WTC11 (cell line): ENCODE results near the gene TRIM62. TPM values are rescaled to one million over a fixed set of nuclear protein-coding genes. Genes with fewer than 3 reads are reported as not detected.

Experiments
- ATAC-seq: fragments of 200-7000 bp; cut with Tn5 transposase; 2 replicates; pipeline ENCODE4 v1.10.0; 2021; ENCODE audit warnings: mild to moderate bottlenecking, moderate library complexity
- CTCF ChIA-PET: fragments of 300-600 bp; sonication (Branson Sonifier 250); formaldehyde crosslinking; loops from one replicate; lab custom pipeline; 2021; ENCODE audit warnings: antibody characterized with exemption; lab: Charles Lee
- POLR2A ChIA-PET: fragments of 350-600 bp; sonication (Branson Sonifier 250); formaldehyde crosslinking; loops from one replicate; lab custom pipeline; 2021; ENCODE audit warnings: antibody characterized with exemption; lab: Charles Lee
- DNase-seq: peaks from one replicate; pipeline ENCODE4 v3.0.0; 2021; ENCODE audit warnings: low spot score
- H3K27ac Mint-ChIP-seq: 2 replicates; pipeline ENCODE4 v1.8.0; 2021; ENCODE audit warnings: mixed read lengths
- H3K27me3 Mint-ChIP-seq: 2 replicates; pipeline ENCODE4 v1.8.0; 2021; ENCODE audit warnings: low read depth, mild to moderate bottlenecking, moderate library complexity, mixed read lengths
- H3K36me3 Mint-ChIP-seq: 2 replicates; pipeline ENCODE4 v1.8.0; 2021; ENCODE audit warnings: mixed read lengths
- H3K4me1 Mint-ChIP-seq: 2 replicates; pipeline ENCODE4 v1.8.0; 2022; ENCODE audit warnings: mixed read lengths
- H3K4me3 Mint-ChIP-seq: 2 replicates; pipeline ENCODE4 v1.8.0; 2021; ENCODE audit warnings: mild to moderate bottlenecking, moderate library complexity, mixed read lengths
- H3K9me3 Mint-ChIP-seq: 2 replicates; pipeline ENCODE4 v1.8.0; 2021; ENCODE audit warnings: mixed read lengths
- AR ChIP-seq: fragments of 250-450 bp; sonication (Bioruptor Pico); IDR thresholded peaks from 2 replicates; pipeline ENCODE4 v1.9.0; 2021; ENCODE audit warnings: mild to moderate bottlenecking
- ATF1 ChIP-seq: sonication (generic); formaldehyde crosslinking; IDR thresholded peaks from 2 replicates; pipeline ENCODE4 v1.8.1; 2023; ENCODE audit warnings: mild to moderate bottlenecking, moderate library complexity, missing genetic modification reagents
- CBFB ChIP-seq: sonication (generic); formaldehyde crosslinking; IDR thresholded peaks from 2 replicates; pipeline ENCODE4 v1.8.1; 2022; ENCODE audit warnings: mild to moderate bottlenecking, low read depth, missing genetic modification reagents
- E2F1 ChIP-seq: sonication (generic); formaldehyde crosslinking; IDR thresholded peaks from 2 replicates; pipeline ENCODE4 v1.8.0; 2022; ENCODE audit warnings: mild to moderate bottlenecking, missing genetic modification reagents
- E2F4 ChIP-seq: sonication (generic); formaldehyde crosslinking; IDR thresholded peaks from 2 replicates; pipeline ENCODE4 v1.8.1; 2022; ENCODE audit warnings: low read depth, mild to moderate bottlenecking, moderate library complexity, missing genetic modification reagents, borderline replicate concordance
- ELF4 ChIP-seq: sonication (generic); formaldehyde crosslinking; IDR thresholded peaks from 2 replicates; pipeline ENCODE4 v1.8.1; 2022; ENCODE audit warnings: low read depth, mild to moderate bottlenecking, moderate library complexity, missing genetic modification reagents
- EMX1 ChIP-seq: fragments of 250-450 bp; sonication (Bioruptor Pico); IDR thresholded peaks from 2 replicates; pipeline ENCODE4 v1.8.0; 2021; ENCODE audit warnings: mild to moderate bottlenecking
- ERG ChIP-seq: fragments of 250-450 bp; sonication (Bioruptor Pico); IDR thresholded peaks from 2 replicates; pipeline ENCODE4 v1.8.0; 2021; ENCODE audit warnings: mild to moderate bottlenecking
- FOXJ3 ChIP-seq: sonication (generic); formaldehyde crosslinking; IDR thresholded peaks from 2 replicates; pipeline ENCODE4 v1.9.0; 2021; ENCODE audit warnings: missing genetic modification reagents, mild to moderate bottlenecking, borderline replicate concordance
- FOXP1 ChIP-seq: sonication (generic); formaldehyde crosslinking; IDR thresholded peaks from 2 replicates; pipeline ENCODE4 v1.8.0; 2022; ENCODE audit warnings: missing genetic modification reagents, mild to moderate bottlenecking, moderate library complexity, borderline replicate concordance
- GTF2I ChIP-seq: fragments of 250-450 bp; sonication (Bioruptor Pico); conservative IDR thresholded peaks from 2 replicates; pipeline ENCODE4 v1.4.0; 2021; ENCODE audit warnings: mild to moderate bottlenecking
- JAZF1 ChIP-seq: fragments of 250-450 bp; sonication (Bioruptor Pico); IDR thresholded peaks from 2 replicates; pipeline ENCODE4 v1.9.0; 2021; ENCODE audit warnings: moderate library complexity, mild to moderate bottlenecking, inconsistent platforms
- NFYB ChIP-seq: sonication (generic); formaldehyde crosslinking; conservative IDR thresholded peaks from 2 replicates; pipeline ENCODE4 v1.8.0; 2022; ENCODE audit warnings: low read depth, missing genetic modification reagents
- PRRX2 ChIP-seq: fragments of 250-450 bp; sonication (Bioruptor Pico); IDR thresholded peaks from 2 replicates; pipeline ENCODE4 v1.8.0; 2021; ENCODE audit warnings: mild to moderate bottlenecking
- TCF7 ChIP-seq: sonication (generic); formaldehyde crosslinking; IDR thresholded peaks from 2 replicates; pipeline ENCODE4 v1.8.0; 2022; ENCODE audit warnings: mild to moderate bottlenecking, low read depth, missing genetic modification reagents, moderate library complexity
- USF1 ChIP-seq: sonication (generic); formaldehyde crosslinking; IDR thresholded peaks from 2 replicates; pipeline ENCODE4 v1.8.0; 2022; ENCODE audit warnings: mild to moderate bottlenecking, missing genetic modification reagents
- ZNF219 ChIP-seq: sonication (generic); formaldehyde crosslinking; IDR thresholded peaks from 2 replicates; pipeline ENCODE4 v1.8.0; 2023; ENCODE audit warnings: missing genetic modification reagents, mild to moderate bottlenecking, borderline replicate concordance
- ZNF396 ChIP-seq: fragments of 250-450 bp; sonication (Bioruptor Pico); IDR thresholded peaks from 2 replicates; pipeline ENCODE4 v1.8.0; 2021; ENCODE audit warnings: mild to moderate bottlenecking, moderate library complexity, borderline replicate concordance
- ZNF423 ChIP-seq: fragments of 250-450 bp; sonication (Bioruptor Pico); IDR thresholded peaks from 2 replicates; pipeline ENCODE4 v2.1.2; 2022; ENCODE audit warnings: mild to moderate bottlenecking, moderate library complexity
- ZNF671 ChIP-seq: fragments of 250-450 bp; sonication (Bioruptor Pico); IDR thresholded peaks from 2 replicates; pipeline ENCODE4 v1.8.0; 2021; ENCODE audit warnings: mild to moderate bottlenecking
- total RNA-seq: library from RNA; stranded (reverse); gene quantifications from 3 replicates; pipeline ENCODE4 v1.2.3, GENCODE V29; 2021
- TF ChIP-seq, protein P1 (sequence below): sonication (generic); formaldehyde crosslinking; IDR thresholded peaks from 2 replicates; pipeline ENCODE4 v1.8.1; 2023; ENCODE audit warnings: mild to moderate bottlenecking, missing genetic modification reagents
- TF ChIP-seq, protein P2 (sequence below): sonication (generic); formaldehyde crosslinking; conservative IDR thresholded peaks from 2 replicates; pipeline ENCODE4 v1.8.1; 2022; ENCODE audit warnings: mild to moderate bottlenecking, missing genetic modification reagents
- TF ChIP-seq, protein P3 (sequence below): sonication (generic); formaldehyde crosslinking; IDR thresholded peaks from 2 replicates; pipeline ENCODE4 v1.8.1; 2023; ENCODE audit warnings: mild to moderate bottlenecking, moderate library complexity, missing genetic modification reagents

TRIM62 gene
- total RNA-seq, 1 experiment from 2014 or later, result 13.6 TPM

DNA sequence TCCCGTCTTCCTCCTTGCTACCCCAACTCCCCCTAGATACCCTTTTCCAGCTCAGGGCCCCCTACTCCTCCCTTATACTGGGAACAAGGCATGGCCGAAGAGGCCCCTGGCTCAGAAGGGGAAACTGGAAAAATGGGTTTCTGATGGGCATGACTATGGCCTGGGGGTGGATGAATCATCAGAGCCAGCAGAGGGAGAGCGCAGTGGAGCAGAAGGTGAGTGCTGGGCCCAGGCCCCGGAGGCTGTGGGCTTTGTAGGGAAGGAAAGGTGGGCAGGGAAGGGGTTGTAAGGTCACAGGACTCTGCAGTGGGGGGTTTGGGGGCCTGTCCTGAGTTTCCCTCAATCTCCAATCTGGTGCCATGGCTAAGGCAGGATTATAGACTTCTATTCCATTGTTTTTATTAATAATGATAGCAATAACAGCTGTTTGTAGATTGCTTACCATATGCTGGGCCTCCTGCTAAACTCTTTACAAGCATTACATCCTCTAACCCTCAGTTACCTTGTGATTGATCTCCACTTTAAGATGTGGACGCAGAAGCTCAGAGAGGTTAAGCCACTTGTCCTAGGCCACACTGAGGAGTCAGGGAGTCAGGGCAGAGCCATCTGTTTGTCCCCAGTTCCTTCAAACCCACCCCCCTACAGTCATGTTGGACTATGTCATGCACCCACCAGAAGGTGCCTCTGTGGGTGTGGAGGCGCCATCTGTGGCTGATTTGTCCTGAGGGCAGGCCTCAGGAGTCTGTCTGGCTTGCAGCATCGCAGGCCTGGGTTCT lies 38.2 kb upstream of the TRIM62 start:
- DNase-seq (no peak), ATAC-seq (peak; percentile 55)
- peaks cover 17% of the 10 kb centered on the region for H3K9me3 Mint-ChIP-seq
- H3K4me3 Mint-ChIP-seq, result no peak overlapping the region
- POLR2A ChIA-PET, result no interaction called here
- H3K27ac Mint-ChIP-seq, result no peak overlapping the region
- peaks cover 3% of the 10 kb centered on the region; the same call in 1 of the 2 replicates for H3K36me3 Mint-ChIP-seq
- CTCF ChIA-PET, result interaction anchor here (0.6 to 2.1 kb wide), 4 partner anchors 76 to 398 kb away, joined by 3 to 11 read pairs (median 3); no protein-coding TSS in a partner anchor
- TF ChIP-seq ZNF671 (CRISPR knock-in tag) (no peak), JAZF1 (CRISPR knock-in tag) (no peak), ZNF423 (CRISPR knock-in tag) (no peak), ATF1 (no peak), TCF7 (CRISPR knock-in tag) (no peak), ERG (no peak), EMX1 (no peak), FOXP1 (CRISPR knock-in tag) (no peak), FOXJ3 (CRISPR knock-in tag) (no peak), GTF2I (no peak)
- TF ChIP-seq, protein P1, sequence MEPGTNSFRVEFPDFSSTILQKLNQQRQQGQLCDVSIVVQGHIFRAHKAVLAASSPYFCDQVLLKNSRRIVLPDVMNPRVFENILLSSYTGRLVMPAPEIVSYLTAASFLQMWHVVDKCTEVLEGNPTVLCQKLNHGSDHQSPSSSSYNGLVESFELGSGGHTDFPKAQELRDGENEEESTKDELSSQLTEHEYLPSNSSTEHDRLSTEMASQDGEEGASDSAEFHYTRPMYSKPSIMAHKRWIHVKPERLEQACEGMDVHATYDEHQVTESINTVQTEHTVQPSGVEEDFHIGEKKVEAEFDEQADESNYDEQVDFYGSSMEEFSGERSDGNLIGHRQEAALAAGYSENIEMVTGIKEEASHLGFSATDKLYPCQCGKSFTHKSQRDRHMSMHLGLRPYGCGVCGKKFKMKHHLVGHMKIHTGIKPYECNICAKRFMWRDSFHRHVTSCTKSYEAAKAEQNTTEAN (CRISPR knock-in tag), result no peak
- peaks cover 20% of the 10 kb centered on the region for H3K27me3 Mint-ChIP-seq
- H3K4me1 Mint-ChIP-seq, result peaks cover 6% of the 10 kb centered on the region

DNA sequence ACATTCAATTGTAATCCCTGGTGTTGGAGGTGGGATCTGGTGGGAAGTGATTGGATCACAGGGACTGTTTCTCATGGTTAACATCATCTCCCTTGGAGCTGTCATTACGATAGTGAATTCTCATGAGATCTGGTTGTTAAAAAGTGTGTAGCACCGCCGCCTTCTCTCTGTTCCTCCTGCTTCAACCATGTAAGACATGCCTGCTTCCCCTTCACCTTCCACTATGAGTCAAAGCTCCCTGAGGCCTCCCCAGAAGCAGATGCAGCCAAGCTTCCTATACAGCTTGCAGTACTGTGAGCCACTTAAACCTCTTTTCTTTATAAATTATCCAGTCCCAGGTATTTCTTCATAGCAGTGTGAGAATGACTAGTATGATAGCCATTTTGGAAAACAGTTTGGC lies 30.1 kb upstream of the TRIM62 start:
- Mint-ChIP-seq H3K27me3 (peaks cover 62% of the 10 kb centered on the region), H3K27ac (no peak overlapping the region), H3K4me3 (no peak overlapping the region), H3K36me3 (no peaks in the 10 kb centered on the region), H3K9me3 (peaks cover 8% of the 10 kb centered on the region; the same call in 1 of the 2 replicates), H3K4me1 (no peaks in the 10 kb centered on the region)
- no peak for ATAC-seq
- POLR2A ChIA-PET, result no interaction called here
- CTCF ChIA-PET, result no interaction called here
- no peak for DNase-seq
- TF ChIP-seq, protein P1 (CRISPR knock-in tag), result no peak
- TF ChIP-seq E2F4 (CRISPR knock-in tag) (no peak), ELF4 (CRISPR knock-in tag) (no peak), NFYB (CRISPR knock-in tag) (no peak), ZNF396 (CRISPR knock-in tag) (no peak), PRRX2 (CRISPR knock-in tag) (no peak), E2F1 (no peak), USF1 (CRISPR knock-in tag) (no peak), AR (CRISPR knock-in tag) (no peak), ZNF423 (CRISPR knock-in tag) (no peak), CBFB (CRISPR knock-in tag) (no peak), ZNF219 (no peak)
- TF ChIP-seq, protein P2, sequence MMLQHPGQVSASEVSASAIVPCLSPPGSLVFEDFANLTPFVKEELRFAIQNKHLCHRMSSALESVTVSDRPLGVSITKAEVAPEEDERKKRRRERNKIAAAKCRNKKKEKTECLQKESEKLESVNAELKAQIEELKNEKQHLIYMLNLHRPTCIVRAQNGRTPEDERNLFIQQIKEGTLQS, result no peak
- TF ChIP-seq, protein P3, sequence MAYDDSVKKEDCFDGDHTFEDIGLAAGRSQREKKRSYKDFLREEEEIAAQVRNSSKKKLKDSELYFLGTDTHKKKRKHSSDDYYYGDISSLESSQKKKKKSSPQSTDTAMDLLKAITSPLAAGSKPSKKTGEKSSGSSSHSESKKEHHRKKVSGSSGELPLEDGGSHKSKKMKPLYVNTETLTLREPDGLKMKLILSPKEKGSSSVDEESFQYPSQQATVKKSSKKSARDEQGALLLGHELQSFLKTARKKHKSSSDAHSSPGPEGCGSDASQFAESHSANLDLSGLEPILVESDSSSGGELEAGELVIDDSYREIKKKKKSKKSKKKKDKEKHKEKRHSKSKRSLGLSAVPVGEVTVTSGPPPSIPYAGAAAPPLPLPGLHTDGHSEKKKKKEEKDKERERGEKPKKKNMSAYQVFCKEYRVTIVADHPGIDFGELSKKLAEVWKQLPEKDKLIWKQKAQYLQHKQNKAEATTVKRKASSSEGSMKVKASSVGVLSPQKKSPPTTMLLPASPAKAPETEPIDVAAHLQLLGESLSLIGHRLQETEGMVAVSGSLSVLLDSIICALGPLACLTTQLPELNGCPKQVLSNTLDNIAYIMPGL (CRISPR knock-in tag), result no peak
